ENCODE measurements around the gene NLRX1. TPM values are rescaled to one million over a fixed set of nuclear protein-coding genes. Genes with fewer than 3 reads are reported as not detected.

The NLRX1 gene
- total RNA-seq, 1 experiment from 2014 or later = 6.7 TPM

DNA sequence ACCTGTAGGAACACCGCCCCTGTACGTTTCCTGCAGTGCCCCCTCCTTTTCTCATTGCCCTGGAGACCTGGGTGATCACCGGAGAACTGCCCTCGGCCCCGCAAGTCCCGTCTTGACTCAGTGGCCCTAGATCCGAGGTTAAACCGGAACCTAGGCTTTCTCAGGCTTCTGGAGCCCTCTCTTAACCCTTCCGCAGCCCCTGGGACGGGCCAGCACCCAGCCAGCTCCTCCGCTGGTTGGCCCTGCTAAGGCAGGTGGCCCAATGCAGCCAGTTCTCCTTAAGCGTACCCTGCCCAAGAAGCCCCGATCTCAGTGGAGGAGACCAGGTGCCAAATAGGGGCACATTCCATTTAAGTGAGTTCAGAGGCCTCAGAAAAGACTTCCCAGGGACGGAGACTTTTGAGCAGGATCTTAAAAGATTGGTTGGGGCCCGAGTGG, 776 bp downstream of the NLRX1 start:
- intact Hi-C loops (cut with micrococcal nuclease; ENCODE audit: unreplicated experiment) = no loop called here
- Mint-ChIP-seq H3K9me3 (ENCODE audit: low read depth, unreplicated experiment) (no peaks in the 10 kb centered on the region), H3K36me3 (ENCODE audit: insufficient read depth, unreplicated experiment) (peaks cover 15% of the 10 kb centered on the region), H3K4me3 (ENCODE audit: low read depth, unreplicated experiment) (peak overlapping the region; percentile 69), H3K4me1 (ENCODE audit: low read depth, unreplicated experiment) (no peaks in the 10 kb centered on the region), H3K27ac (ENCODE audit: unreplicated experiment) (peak overlapping the region; percentile 54), H3K27me3 (ENCODE audit: unreplicated experiment) (no peaks in the 10 kb centered on the region)
- peak; percentile 40 for DNase-seq
- BruUV-seq (replicated peaks) = no TSS peak
- TF ChIP-seq, protein P1, sequence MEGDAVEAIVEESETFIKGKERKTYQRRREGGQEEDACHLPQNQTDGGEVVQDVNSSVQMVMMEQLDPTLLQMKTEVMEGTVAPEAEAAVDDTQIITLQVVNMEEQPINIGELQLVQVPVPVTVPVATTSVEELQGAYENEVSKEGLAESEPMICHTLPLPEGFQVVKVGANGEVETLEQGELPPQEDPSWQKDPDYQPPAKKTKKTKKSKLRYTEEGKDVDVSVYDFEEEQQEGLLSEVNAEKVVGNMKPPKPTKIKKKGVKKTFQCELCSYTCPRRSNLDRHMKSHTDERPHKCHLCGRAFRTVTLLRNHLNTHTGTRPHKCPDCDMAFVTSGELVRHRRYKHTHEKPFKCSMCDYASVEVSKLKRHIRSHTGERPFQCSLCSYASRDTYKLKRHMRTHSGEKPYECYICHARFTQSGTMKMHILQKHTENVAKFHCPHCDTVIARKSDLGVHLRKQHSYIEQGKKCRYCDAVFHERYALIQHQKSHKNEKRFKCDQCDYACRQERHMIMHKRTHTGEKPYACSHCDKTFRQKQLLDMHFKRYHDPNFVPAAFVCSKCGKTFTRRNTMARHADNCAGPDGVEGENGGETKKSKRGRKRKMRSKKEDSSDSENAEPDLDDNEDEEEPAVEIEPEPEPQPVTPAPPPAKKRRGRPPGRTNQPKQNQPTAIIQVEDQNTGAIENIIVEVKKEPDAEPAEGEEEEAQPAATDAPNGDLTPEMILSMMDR (IDR thresholded peaks at IDR 0.05; ENCODE audit: unreplicated experiment) = no peak
- CTCF ChIA-PET = interaction anchor here (0.7 to 1.0 kb wide), 5 partner anchors 10 to 126 kb away, joined by 3 to 6 read pairs (median 4); partner anchors contain the start of gene ABCG4

DNA sequence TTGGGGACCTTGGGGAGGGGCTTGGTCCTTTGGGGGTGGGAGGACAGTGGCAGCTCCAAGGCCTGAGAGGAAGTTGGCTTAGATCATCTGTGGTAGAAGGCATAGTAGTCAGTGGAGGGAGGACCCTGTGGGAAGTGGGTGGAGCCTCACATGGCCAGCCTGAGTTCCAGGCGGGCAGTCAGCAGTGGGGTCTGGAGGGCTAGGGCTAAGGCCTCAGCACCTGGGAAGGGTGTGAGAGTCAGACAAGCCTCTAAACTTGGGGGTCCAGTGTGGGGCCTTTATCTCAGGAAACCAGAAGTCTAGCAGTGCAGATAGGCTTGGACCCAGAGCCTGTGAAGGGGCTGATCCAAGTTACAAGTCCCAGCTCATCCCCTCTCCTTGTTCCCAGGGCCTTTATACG, 4.0 kb downstream of the NLRX1 start:
- H3K36me3 Mint-ChIP-seq (ENCODE audit: insufficient read depth, unreplicated experiment) = peaks cover 15% of the 10 kb centered on the region
- no peak overlapping the region for H3K27ac Mint-ChIP-seq (ENCODE audit: unreplicated experiment)
- TF ChIP-seq, protein P1 (IDR thresholded peaks at IDR 0.05; ENCODE audit: unreplicated experiment) = no peak
- intact Hi-C loops (cut with micrococcal nuclease; ENCODE audit: unreplicated experiment) = no loop called here
- no TSS peak for BruUV-seq (replicated peaks)
- no peaks in the 10 kb centered on the region for H3K9me3 Mint-ChIP-seq (ENCODE audit: low read depth, unreplicated experiment)
- no peaks in the 10 kb centered on the region for H3K4me1 Mint-ChIP-seq (ENCODE audit: low read depth, unreplicated experiment)
- CTCF ChIA-PET = no interaction called here
- H3K27me3 Mint-ChIP-seq (ENCODE audit: unreplicated experiment) = no peaks in the 10 kb centered on the region
- no peak overlapping the region for H3K4me3 Mint-ChIP-seq (ENCODE audit: low read depth, unreplicated experiment)
- no peak for DNase-seq

DNA sequence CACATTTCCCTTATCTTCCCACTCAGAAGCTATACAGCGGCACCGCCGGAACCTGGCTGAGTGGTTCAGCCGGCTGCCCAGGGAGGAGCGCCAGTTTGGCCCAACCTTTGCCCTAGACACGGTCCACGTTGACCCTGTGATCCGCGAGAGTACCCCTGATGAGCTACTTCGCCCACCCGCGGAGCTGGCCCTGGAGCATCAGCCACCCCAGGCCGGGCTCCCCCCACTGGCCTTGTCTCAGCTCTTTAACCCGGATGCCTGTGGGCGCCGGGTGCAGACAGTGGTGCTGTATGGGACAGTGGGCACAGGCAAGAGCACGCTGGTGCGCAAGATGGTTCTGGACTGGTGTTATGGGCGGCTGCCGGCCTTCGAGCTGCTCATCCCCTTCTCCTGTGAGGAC, 4.9 kb downstream of the NLRX1 start:
- Mint-ChIP-seq H3K27ac (ENCODE audit: unreplicated experiment) (no peak overlapping the region), H3K9me3 (ENCODE audit: low read depth, unreplicated experiment) (no peaks in the 10 kb centered on the region), H3K27me3 (ENCODE audit: unreplicated experiment) (no peaks in the 10 kb centered on the region), H3K4me3 (ENCODE audit: low read depth, unreplicated experiment) (no peak overlapping the region), H3K36me3 (ENCODE audit: insufficient read depth, unreplicated experiment) (peaks cover 8% of the 10 kb centered on the region), H3K4me1 (ENCODE audit: low read depth, unreplicated experiment) (no peaks in the 10 kb centered on the region)
- no peak for DNase-seq
- CTCF ChIA-PET = no interaction called here
- no TSS peak for BruUV-seq (replicated peaks)
- TF ChIP-seq, protein P1 (IDR thresholded peaks at IDR 0.05; ENCODE audit: unreplicated experiment) = no peak
- intact Hi-C loops (cut with micrococcal nuclease; ENCODE audit: unreplicated experiment) = no loop called here

GRCh38 chr11:119175493-119176077, 7.1 kb downstream of the NLRX1 start:
- H3K9me3 Mint-ChIP-seq (ENCODE audit: low read depth, unreplicated experiment) = no peaks in the 10 kb centered on the region
- CTCF ChIA-PET = no interaction called here
- TF ChIP-seq, protein P1 (IDR thresholded peaks at IDR 0.05; ENCODE audit: unreplicated experiment) = no peak
- no TSS peak for BruUV-seq (replicated peaks)
- no peaks in the 10 kb centered on the region for H3K27me3 Mint-ChIP-seq (ENCODE audit: unreplicated experiment)
- H3K4me1 Mint-ChIP-seq (ENCODE audit: low read depth, unreplicated experiment) = no peaks in the 10 kb centered on the region
- no peak overlapping the region for H3K27ac Mint-ChIP-seq (ENCODE audit: unreplicated experiment)
- no peak for DNase-seq
- intact Hi-C loops (cut with micrococcal nuclease; ENCODE audit: unreplicated experiment) = no loop called here
- no peaks in the 10 kb centered on the region for H3K36me3 Mint-ChIP-seq (ENCODE audit: insufficient read depth, unreplicated experiment)
- H3K4me3 Mint-ChIP-seq (ENCODE audit: low read depth, unreplicated experiment) = no peak overlapping the region

All from Calu3 (cell line).